ENCODE results near the gene UBE2N.

UBE2N gene

GRCh38 chr12:93369505-93369904 is 72.2 kb downstream of the UBE2N start (continued):
- peak; percentile 66 for TF ChIP-seq ZNF623 (tag by site-specific recombination; IDR thresholded peaks at IDR 0.05)
- TF ChIP-seq ZBTB48 (tag by site-specific recombination; IDR thresholded peaks at IDR 0.05): no peak
- TF ChIP-seq ZBTB8A (tag by site-specific recombination; IDR thresholded peaks at IDR 0.05): peak; percentile 67
- no peak for TF ChIP-seq PBX3 (CRISPR knock-in tag; IDR thresholded peaks at IDR 0.05)
- TF ChIP-seq ZNF654 (tag by site-specific recombination; IDR thresholded peaks at IDR 0.05; ENCODE audit: low read depth): peak; percentile 14; the same call in 1 of the 2 replicates
- TF ChIP-seq ZNF555 (tag by site-specific recombination; conservative IDR thresholded peaks at IDR 0.05): no peak; the same call in none of the 2 replicates
- TF ChIP-seq KLF10 (tag by site-specific recombination; IDR thresholded peaks at IDR 0.05): no peak
- no peak for TF ChIP-seq HOXC10 (CRISPR knock-in tag; IDR thresholded peaks at IDR 0.05)
- peak; percentile 38 for TF ChIP-seq ZNF510 (tag by site-specific recombination; IDR thresholded peaks at IDR 0.05; ENCODE audit: insufficient replicate concordance)
- no peak; the same call in 1 of the 2 replicates for TF ChIP-seq ZNF560 (tag by site-specific recombination; IDR thresholded peaks at IDR 0.05; ENCODE audit: borderline replicate concordance)
- TF ChIP-seq ZNF211 (tag by site-specific recombination; IDR thresholded peaks at IDR 0.05; ENCODE audit: low read depth): no peak
- no peak for TF ChIP-seq MEIS1 (CRISPR knock-in tag; IDR thresholded peaks at IDR 0.05; ENCODE audit: borderline replicate concordance)
- TF ChIP-seq ZNF19 (tag by site-specific recombination; IDR thresholded peaks at IDR 0.05; ENCODE audit: low read depth): 0 out of 2 replicates have a peak, but pooled peaks have one; percentile 71
- no peak for TF ChIP-seq ZNF513 (tag by site-specific recombination; IDR thresholded peaks at IDR 0.05)
- peak; percentile 84 for TF ChIP-seq ZNF426 (tag by site-specific recombination; IDR thresholded peaks at IDR 0.05)
- TF ChIP-seq TCF7L2 (IDR thresholded peaks at IDR 0.05; ENCODE audit: borderline replicate concordance, low read depth, low read length): no peak
- TF ChIP-seq, protein P1, sequence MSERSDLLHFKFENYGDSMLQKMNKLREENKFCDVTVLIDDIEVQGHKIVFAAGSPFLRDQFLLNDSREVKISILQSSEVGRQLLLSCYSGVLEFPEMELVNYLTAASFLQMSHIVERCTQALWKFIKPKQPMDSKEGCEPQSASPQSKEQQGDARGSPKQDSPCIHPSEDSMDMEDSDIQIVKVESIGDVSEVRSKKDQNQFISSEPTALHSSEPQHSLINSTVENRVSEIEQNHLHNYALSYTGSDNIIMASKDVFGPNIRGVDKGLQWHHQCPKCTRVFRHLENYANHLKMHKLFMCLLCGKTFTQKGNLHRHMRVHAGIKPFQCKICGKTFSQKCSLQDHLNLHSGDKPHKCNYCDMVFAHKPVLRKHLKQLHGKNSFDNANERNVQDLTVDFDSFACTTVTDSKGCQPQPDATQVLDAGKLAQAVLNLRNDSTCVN (tag by site-specific recombination; optimal IDR thresholded peaks at IDR 0.05): no peak
- no peak for TF ChIP-seq ZNF341 (tag by site-specific recombination; IDR thresholded peaks at IDR 0.05; ENCODE audit: low read depth)
- no peak for TF ChIP-seq ZNF596 (tag by site-specific recombination; IDR thresholded peaks at IDR 0.05)
- TF ChIP-seq, protein P2, sequence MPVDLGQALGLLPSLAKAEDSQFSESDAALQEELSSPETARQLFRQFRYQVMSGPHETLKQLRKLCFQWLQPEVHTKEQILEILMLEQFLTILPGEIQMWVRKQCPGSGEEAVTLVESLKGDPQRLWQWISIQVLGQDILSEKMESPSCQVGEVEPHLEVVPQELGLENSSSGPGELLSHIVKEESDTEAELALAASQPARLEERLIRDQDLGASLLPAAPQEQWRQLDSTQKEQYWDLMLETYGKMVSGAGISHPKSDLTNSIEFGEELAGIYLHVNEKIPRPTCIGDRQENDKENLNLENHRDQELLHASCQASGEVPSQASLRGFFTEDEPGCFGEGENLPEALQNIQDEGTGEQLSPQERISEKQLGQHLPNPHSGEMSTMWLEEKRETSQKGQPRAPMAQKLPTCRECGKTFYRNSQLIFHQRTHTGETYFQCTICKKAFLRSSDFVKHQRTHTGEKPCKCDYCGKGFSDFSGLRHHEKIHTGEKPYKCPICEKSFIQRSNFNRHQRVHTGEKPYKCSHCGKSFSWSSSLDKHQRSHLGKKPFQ (tag by site-specific recombination; IDR thresholded peaks at IDR 0.05): no peak
- 0 out of 2 replicates have a peak, but pooled peaks have one; percentile 40 for TF ChIP-seq ZFP37 (tag by site-specific recombination; IDR thresholded peaks at IDR 0.05)
- peak; percentile 72 for TF ChIP-seq ZBTB11 (tag by site-specific recombination; conservative IDR thresholded peaks at IDR 0.05; ENCODE audit: low read depth)
- TF ChIP-seq, protein P3, sequence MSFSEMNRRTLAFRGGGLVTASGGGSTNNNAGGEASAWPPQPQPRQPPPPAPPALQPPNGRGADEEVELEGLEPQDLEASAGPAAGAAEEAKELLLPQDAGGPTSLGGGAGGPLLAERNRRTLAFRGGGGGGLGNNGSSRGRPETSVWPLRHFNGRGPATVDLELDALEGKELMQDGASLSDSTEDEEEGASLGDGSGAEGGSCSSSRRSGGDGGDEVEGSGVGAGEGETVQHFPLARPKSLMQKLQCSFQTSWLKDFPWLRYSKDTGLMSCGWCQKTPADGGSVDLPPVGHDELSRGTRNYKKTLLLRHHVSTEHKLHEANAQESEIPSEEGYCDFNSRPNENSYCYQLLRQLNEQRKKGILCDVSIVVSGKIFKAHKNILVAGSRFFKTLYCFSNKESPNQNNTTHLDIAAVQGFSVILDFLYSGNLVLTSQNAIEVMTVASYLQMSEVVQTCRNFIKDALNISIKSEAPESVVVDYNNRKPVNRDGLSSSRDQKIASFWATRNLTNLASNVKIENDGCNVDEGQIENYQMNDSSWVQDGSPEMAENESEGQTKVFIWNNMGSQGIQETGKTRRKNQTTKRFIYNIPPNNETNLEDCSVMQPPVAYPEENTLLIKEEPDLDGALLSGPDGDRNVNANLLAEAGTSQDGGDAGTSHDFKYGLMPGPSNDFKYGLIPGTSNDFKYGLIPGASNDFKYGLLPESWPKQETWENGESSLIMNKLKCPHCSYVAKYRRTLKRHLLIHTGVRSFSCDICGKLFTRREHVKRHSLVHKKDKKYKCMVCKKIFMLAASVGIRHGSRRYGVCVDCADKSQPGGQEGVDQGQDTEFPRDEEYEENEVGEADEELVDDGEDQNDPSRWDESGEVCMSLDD (tag by site-specific recombination; IDR thresholded peaks at IDR 0.05): no peak
- TF ChIP-seq, protein P4, sequence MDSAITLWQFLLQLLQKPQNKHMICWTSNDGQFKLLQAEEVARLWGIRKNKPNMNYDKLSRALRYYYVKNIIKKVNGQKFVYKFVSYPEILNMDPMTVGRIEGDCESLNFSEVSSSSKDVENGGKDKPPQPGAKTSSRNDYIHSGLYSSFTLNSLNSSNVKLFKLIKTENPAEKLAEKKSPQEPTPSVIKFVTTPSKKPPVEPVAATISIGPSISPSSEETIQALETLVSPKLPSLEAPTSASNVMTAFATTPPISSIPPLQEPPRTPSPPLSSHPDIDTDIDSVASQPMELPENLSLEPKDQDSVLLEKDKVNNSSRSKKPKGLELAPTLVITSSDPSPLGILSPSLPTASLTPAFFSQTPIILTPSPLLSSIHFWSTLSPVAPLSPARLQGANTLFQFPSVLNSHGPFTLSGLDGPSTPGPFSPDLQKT (IDR thresholded peaks at IDR 0.05; ENCODE audit: borderline replicate concordance, low read depth, low read length): no peak
- no peak for TF ChIP-seq ZNF169 (tag by site-specific recombination; IDR thresholded peaks at IDR 0.05)
- no peak for TF ChIP-seq ZNF23 (tag by site-specific recombination; IDR thresholded peaks at IDR 0.05; ENCODE audit: borderline replicate concordance)
- TF ChIP-seq ZNF521 (tag by site-specific recombination; IDR thresholded peaks at IDR 0.05): no peak
- 0 out of 2 replicates have a peak, but pooled peaks have one; percentile 12 for TF ChIP-seq ZNF223 (tag by site-specific recombination; IDR thresholded peaks at IDR 0.05)

Measured in HEK293 (cell line).